DMS53 (cell line): ENCODE measurements around the gene ZNF490.
"Not testable (repeated sequence)": the region's sequence is repeated elsewhere in the genome, so short reads cannot be mapped to it uniquely, and the experiment has no call there.

Source experiments
- DNase-seq: peaks from one replicate; lab custom pipeline; 2025; lab: John Stamatoyannopoulos, UW

Gene ZNF490

DNA sequence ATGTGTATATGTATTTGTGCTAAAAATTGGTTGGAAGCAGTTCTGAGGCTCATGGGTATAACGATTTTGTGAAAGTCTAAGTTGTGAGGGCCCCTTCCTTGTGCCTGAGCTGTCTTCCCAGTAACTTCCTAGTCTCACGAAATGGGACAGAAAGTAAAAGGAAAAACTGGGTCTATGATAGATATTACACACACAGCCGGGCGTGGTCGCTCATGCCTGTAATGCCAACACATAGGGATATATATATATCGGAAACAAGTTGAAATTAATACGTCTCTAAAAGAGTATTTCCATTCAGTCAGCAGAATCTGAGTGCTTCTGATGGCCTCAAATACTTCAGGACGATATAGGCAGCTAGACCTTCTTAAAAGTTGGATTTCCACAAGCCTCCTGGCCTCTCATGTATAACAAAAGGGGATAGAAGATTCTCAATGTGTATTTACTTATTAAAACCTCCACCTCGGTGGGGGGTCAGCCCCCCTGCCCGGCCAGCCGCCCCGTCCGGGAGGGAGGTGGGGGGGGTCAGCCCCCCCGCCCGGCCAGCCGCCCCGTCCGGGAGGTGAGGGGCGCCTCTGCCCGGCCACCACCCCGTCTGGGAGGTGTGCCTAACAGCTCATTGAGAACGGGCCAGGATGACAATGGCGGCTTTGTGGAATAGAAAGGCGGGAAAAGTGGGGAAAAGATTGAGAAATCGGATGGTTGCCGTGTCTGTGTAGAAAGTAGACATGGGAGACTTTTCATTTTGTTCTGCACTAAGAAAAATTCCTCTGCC, 10.8 kb upstream of the ZNF490 start:
- not testable (repeated sequence) for DNase-seq

DNA sequence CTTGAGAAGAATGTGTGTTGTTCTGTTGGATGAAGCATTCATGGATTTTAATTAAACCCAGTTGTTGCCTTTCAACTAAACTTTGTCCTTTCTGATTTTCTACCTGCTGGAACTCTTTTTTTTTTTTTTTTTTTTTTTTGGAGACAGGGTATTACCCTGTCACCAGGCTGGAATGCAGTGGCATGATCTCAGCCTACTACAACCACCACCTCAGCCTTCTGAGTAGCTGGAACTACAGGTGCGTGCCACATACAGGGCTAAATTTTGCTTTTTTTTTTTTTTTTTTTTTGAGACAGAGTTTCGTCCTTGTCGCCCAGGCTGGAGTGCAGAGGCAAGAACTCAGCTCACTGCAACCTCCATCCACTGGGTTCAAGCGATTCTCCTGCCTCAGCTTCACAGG, 7.0 kb upstream of the ZNF490 start:
- DNase-seq = no peak

DNA sequence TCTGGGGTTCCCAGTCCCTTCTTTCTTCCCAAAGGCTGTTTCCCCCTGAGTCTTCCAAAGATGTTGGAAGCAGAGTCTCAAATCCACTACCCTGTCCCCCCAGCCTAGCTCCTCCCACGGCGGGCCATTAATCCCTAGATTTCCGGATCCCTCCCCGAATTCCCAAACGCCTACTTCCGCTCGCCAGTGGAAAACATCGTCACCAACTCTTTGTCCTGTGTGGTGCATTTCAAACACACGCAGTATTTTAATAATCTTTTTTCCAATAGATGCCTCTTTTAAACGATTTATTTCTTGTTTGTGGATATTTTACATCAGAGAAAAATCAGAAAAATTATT, 717 bp upstream of the ZNF490 start:
- peak; percentile 79 for DNase-seq

DNA sequence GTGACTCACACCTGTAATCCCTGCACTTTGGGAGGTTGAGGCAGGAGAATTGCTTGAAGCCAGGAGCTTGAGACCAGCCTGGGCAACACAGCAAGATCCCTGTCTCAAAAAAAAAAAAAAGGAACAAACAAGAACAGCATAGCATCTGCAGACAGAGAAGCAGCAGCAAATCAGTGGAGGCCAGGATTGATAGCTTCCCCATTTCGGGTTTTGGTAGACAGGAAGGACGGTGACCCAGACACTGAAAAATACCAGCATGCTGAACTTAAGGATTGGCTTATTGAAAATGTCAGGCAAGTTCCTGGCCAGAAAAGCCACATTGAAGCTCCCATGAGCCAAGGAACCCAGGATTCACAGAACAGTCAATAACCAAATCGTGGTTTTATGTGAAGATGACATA, 3.0 kb downstream of the ZNF490 start:
- DNase-seq = no peak

DNA sequence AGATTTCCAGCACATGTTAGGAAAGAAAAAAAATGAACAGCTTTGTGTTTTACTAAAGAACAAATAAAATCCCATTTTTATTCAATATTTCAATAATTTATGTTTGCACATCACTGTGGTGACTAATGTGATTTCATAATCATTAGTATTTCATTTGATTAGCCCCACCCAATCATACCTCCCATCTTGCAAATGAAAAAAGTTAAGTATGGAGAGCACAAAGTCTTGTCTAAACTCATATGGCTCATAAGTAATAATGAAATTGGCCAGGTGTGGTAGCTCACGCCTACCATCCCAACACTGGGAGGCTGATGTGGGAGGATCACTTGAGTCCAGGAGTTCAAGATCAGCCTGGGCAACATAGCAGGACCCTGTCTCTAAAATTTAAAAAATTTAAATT, 3.8 kb downstream of the ZNF490 start:
- no peak for DNase-seq

DNA sequence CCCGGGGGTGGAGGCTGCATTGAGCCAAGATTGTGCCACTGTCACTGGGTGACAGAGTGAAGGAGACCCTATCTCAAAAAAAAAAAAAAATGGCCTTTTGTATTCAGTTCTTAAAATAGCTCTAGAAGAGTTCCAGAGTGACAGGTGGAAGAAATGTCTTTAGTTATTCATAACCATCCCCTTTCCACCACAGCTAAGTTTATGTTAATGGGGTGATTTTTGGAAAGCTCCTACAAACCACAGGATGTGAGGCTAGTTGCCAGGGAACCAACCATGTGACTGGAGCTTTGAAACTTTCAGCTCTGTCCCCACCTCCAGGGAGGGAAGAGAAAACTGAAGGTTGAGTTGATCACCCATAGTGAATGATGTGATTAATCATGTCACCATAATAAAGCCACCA, 6.9 kb downstream of the ZNF490 start:
- no peak for DNase-seq

DNA sequence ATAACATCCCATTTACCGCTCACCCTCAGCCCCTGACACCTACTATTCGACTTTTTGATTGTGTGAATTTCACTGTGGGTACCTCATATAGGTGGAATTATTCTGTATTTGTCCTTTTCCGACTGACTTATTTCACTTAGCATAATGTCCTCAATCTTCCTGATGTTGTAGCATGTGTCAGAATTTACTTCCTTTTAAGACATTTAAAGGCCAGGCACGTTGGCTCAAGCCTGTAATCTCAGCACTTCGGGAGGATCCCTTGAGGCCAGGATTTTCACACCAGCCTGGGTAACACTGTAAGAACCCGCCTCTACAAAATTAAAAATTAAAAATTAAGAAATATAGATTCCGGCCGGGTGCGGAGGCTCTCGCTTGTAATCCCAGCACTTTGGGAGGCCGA, 13.0 kb downstream of the ZNF490 start:
- no peak for DNase-seq

DNA sequence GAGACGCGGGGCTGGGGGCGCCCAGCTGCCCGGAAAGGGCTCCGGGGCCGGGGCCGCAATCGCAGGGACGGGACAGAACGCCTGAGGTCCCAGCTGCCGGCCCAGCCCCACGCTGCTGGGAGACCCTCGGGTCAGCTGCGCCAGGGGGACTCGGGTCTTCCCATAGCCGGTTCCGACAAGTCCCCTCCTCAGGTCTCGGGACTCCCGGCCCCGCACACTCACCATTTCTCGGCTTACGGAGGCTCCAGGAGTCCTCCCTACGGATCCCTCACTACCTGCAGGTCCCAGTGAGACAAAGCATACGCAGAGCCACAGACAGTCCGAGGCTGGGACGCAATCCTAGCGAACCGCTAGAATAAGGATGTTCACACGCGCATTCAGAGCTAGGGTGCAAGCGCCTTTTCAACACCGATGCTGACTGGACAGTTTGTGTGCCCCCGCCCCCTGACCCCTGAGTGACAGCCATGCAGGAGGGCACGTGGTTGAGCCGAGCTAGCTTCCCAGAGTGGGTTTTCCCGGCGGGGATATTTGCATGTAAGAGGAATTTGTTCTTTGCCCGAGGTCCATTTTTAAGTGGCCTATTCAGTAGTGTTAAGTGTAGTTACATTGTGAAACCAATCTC, 13.6 kb downstream of the ZNF490 start:
- no peak for DNase-seq

DNA sequence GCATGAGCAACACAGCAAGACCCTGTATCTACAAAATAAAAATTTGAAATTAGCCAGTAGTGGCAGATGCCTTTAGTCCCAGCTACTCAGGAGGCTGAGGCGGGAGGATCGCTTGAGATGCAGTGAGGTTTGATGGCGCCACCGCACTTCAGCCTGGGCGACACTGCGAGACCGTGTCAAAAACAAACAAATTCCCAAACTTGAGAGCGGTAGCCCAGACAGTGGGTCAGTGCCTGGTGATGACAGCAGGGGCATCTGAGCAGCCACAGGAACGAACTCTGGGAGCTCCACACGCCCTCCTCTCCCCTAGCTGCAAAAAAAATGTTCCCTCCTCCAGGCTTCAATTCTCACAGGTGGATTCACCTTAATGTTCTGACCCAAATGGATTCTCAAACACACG, 14.1 kb downstream of the ZNF490 start:
- DNase-seq = no peak

DNA sequence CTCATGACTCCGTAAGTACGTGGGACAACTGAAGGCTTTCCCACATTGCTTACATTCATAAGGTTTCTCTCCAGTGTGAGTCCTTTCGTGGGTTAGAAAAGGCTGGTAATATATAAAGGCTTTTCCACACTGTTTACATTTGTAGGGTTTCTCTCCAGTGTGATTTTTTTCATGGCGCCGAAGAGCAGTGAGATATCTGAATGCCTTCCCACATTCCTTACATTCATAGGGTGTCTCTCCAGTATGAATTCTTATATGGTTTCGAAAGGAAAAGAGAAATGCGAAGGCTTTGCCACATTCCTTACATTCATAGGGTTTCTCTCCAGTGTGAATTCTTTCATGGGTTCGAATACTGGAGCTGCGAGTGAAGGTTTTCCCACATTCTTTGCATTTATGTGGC, 29.5 kb downstream of the ZNF490 start:
- DNase-seq = no peak

DNA sequence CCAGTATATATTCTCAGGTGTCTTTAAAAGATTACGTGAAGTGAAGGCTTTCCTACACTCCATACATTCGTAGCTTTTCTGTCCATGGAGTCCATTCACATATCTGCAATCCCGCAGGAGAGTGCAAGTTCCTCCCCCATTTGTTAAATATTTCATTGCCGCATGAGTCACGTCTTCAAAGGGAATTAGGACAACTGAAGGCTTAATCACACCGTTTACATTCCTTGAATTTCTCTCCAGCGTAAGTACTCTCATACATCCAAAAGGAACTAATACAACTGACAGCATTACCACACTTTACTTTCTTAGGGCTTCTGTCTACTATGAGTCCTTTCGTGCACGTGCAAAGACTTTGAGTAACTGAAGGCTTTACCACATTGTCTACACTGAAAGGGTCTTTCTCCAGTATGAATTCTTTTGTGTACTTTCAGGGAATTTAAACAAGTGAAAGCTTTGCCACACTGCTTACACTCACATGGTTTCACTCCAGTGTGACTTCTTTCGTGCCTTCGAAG, 30.4 kb downstream of the ZNF490 start:
- DNase-seq = no peak

DNA sequence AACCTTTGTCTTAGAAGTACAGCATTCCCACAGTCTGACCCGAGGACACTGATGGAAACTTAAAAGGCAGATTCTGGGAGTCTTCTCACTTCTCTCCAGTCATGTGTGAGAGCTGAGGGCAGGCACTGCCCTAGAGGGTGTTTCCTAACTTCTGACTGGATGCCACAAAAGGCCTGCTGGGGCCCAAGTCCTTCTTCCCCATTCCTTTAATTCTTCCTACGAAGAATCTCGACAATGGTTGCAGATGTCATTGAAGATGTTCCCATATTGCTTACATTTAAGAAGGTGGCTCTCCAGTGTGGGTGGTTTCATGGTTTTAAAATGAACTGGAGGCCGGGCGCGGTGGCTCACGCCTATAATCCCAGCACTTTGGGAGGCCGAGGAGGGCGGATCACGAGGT, 32.0 kb downstream of the ZNF490 start:
- no peak for DNase-seq

DNA sequence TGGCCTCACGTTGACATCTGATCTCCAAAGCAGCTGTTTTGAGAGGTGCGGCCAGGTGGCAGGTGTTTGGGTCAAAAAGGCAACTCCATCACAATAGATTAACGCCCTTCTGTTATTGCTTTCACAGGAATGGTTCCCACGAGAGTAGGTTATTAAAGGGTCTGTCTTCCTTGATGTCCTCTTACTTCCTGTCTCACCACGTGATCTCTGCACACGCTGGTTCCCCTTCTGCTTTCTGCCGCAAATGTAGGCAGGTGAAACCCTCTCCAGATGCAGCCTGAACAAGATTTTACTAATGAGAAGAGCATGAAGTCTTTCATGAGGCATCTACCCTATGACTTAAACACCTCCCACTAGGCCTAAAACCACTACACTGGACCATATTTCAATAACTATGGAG, 36.6 kb downstream of the ZNF490 start:
- peak; percentile 82 for DNase-seq

DNA sequence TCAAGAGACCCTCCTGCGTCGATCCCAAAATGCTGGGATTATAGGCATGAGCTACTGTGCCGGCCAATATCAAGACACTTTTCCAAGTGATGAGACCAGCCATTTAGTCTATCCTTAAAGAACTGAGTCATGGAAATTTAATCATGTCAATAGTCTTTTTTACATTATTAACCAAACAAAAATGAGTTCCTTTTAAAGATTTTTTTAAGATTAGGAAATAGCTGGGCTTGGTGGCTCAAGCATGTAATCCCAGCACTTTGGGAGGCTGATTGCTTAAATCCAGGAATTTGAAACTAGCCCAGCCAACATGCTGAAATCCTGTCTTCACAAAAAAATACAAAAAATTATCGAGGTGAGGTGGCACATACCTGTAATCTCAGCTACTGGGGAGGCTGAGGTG, 42.7 kb downstream of the ZNF490 start:
- DNase-seq = no peak

DNA sequence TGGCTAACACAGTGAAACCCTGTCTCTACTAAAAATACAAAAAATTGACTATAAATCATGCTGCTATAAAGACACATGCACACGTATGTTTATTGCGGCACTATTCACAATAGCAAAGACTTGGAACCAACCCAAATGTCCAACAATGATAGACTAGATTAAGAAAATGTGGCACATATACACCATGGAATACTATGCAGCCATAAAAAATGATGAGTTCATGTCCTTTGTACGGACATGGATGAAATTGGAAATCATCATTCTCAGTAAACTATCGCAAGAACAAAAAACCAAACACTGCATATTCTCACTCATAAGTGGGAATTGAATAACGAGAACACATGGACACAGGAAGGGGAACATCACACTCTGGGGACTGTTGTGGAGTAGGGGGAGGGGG, 44.2 kb downstream of the ZNF490 start:
- DNase-seq = not testable (repeated sequence)

DNA sequence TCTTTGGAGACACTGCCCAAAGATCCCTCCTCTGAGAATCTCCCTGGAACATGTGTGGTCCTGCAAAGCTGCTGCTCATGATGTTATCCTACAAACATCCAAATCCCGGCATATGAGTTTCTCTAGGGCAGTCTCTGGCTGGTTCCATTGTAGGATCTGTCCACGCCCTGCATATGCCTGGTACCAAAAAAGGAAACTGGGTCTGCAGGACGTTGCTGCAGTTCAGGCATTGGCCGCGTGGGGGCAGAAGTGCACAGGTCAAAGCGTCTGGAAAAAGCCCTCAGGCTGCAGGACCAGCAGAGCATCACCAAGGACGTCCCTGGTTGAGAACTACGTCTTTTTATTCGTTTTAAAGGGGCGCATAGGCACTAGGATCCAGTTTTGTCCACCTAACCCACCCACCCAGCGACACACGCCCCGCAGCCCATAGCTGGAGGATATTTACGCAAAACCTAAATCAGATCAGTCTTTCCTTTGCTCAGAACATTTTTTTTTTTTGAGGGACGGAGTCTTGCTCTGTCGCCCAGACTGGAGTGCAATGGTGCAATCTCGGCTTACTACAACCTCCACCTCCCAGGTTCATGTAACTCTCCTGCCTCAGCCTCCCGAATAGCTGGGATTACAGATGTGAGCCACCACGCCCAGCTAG, 46.5 kb downstream of the ZNF490 start:
- DNase-seq = peak; percentile 84

DNA sequence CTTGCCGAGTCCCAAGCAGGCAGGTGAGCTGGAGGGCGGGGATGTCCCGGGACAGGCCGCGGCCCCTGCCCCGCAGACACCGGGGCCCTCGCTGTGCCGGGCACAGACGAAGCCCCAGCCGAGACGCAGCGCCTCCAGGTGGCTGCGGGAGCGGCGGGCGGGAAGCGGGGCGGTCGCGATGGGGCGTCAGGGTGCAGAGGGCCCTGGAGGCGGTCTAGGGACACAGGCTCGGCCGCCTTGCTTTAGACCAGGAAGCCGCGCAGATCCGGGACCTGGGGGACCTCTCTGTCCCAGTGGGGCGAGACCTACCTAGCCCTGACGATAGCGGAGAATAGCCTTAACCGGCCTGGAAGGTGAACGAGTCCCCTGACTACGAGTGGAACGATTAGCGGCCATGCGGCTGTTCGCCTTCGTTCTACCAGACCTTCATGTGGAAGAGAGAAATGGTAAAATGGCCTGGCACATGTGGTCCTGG, 55.1 kb downstream of the ZNF490 start:
- DNase-seq = no peak

DNA sequence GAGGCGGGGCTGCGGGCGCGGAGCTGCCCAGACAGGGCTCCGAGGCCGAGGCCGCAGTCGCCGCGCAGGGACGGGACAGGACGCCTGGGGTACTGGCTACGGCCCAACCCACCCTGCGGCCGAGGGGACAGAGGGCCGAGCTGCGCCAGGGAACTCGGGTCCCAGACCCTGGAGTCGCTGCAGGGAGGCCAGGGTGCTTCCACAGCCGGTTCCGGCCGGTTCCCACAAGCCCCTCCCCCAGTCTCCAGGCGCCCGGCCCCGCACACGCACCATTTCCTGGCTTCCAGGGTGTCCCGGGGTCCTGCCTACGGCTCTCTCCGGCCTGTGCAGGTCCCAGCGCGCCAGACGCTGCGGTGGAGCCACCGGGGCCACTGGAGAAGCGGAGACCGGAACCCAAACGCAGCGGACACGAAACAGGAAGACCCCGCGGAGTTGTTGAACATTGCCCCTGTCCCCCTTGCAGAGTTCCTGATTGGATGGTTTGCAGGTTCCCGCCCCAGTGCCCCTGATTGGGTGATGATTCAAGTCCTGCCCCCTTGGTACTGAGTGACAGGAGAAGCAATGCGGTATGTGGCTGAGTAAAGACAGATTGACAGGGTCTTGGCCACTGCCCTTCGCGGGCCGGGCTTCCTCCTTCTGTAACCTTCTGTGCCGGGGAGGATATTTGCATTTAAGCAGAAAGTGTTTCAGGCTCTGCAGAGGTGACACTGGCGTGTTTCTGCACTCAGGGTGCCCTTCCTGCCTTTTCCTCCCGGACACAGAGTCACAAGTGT, 59.4 kb downstream of the ZNF490 start, which contains the start of gene ZNF564:
Gene ZNF564, minus strand, starts transcription at position 423 of the 773 bp plus-strand sequence. Its CDS starts 150 bp downstream, at position 273.
- peak; percentile 98 for DNase-seq

DNA sequence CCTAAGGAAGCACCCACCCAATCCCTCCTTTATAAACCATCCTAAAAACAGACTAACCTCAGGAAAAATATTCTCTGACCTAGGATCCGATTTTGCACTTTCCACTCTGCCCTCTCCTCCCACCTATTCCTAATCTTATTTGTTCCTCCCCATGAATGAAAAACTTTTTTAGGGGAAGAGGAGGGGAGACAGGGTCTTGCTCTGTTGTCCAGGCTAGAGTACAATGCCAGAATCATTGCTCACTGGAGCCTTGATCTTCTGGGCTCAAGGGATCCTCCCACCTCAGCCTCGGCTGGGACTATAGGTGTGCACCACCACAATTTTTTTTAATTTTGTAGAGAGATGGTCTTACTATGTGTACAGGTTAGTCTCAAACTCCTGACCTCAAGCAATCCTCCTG, 63.7 kb downstream of the ZNF490 start:
- DNase-seq = no peak

DNA sequence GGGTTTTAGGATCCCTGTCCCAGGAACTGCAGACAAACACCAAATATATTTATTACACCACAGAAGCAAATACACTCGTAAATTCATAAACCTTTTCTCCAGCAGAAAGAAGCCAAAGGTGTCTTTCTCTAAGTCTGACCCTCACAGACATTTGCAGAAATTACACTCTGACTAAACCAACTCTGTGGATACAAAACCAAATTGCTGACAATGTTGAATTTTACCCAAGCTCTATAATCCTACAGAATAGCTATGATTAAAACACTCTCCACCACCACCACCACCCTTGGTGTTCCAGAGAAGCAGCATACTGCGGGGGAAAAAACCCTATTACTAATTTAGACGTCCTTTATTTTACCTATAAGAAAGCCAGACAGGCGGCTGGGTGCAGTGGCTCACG, 64.5 kb downstream of the ZNF490 start:
- DNase-seq = no peak

DNA sequence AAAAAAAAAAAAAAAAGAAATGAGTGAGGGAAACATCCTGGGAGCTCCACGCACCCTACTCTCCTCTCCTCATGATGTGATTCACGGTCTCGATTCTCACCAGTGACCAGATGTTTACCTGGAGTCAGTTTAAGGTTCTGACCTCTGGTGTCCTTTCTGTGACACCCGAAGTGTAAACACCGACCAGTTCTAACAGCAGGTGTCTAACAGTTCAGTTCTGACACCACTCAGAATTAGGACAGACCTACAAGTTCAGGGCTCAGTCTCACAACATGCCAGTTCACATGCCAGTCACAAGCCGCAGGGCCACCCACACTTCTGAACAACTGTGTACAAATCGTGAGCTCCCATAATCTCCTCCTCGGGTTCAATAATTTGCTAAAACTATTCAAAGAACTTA, 65.3 kb downstream of the ZNF490 start:
- DNase-seq = no peak

DNA sequence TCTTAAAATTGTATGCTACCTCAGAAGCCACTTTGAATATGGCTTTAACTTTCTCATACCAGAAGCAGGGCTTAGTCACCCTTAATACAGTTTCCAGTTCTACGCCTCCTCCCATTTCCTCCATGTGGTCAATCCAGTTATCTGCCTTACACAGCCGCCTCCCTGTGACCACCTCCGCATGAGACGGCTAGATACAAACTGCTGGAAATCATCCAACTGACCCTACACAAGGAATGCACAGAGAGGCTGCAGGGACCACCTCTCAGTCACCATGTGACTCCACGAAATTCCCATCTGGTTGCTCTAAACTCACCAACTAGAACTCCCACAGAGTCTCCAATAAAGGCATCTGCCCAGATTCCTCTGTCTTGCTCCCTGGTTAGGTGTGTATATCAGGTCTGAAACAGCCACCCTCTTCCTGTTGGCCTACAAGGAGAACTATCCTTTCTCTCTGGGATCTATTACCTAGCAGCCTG, 66.2 kb downstream of the ZNF490 start:
- no peak for DNase-seq
